Spleen (tissue), 11 donors: ENCODE measurements around the gene CELF3. TPM values are rescaled to one million over a fixed set of nuclear protein-coding genes. Genes with fewer than 3 reads are reported as not detected.
A peak's percentile ranks its signal among the peaks of the same experiment; 100 is the strongest.
"Not testable (repeated sequence)": the region's sequence is repeated elsewhere in the genome, so short reads cannot be mapped to it uniquely, and the experiment has no call there.

Experiments
- DNase-seq: peaks from one replicate; pipeline ENCODE4 v3.0.0-alpha.2; 2020
- H3K27ac ChIP-seq, 8 donors: fragments of 200-600 bp; sonication (generic) in 7 of 8; 1 replicate in 4 of 8; 2 replicates in 4 of 8; pipeline versions ENCODE4 v1.5.0 to v1.8.0; 2016 to 2021; ENCODE audit warnings: inconsistent platforms in 4 of 8, mild to moderate bottlenecking in 4 of 8, moderate library complexity in 1 of 8
- H3K27me3 ChIP-seq, 7 donors: fragments of 200-600 bp; sonication (generic) in 6 of 7; replicated peaks in 1 of 7; 1 replicate in 4 of 7; 2 replicates in 3 of 7; pipeline versions ENCODE4 v1.5.0 to v1.8.0; 2016 to 2021; ENCODE audit warnings: inconsistent platforms in 3 of 7, mild to moderate bottlenecking in 1 of 7
- H3K36me3 ChIP-seq, 6 donors: fragments of 200-600 bp; sonication (generic) in 5 of 6; 1 replicate in 4 of 6; 2 replicates in 2 of 6; pipeline versions ENCODE4 v1.5.0 to v1.8.0; 2016 to 2021; ENCODE audit warnings: inconsistent platforms in 2 of 6
- H3K4me1 ChIP-seq, 6 donors: fragments of 200-600 bp; sonication (generic) in 5 of 6; 1 replicate in 3 of 6; 2 replicates in 3 of 6; pipeline versions ENCODE4 v1.5.0 to v1.8.0; 2016 to 2021; ENCODE audit warnings: inconsistent platforms in 3 of 6
- H3K4me3 ChIP-seq, 8 donors: fragments of 200-600 bp; sonication (generic) in 7 of 8; 1 replicate in 4 of 8; 2 replicates in 4 of 8; pipeline versions ENCODE4 v1.5.0 to v1.8.0; 2016 to 2021; ENCODE audit warnings: inconsistent platforms in 4 of 8, mild to moderate bottlenecking in 4 of 8, moderate library complexity in 2 of 8
- H3K9me3 ChIP-seq, 8 donors: fragments of 200-600 bp; sonication (generic) in 7 of 8; 1 replicate in 4 of 8; 2 replicates in 4 of 8; pipeline versions ENCODE4 v1.5.0 to v1.8.0; 2016 to 2021; ENCODE audit warnings: inconsistent platforms in 4 of 8
- CTCF ChIP-seq, 11 experiments: fragments of 200-600 bp in 7 of 11; fragments of 450-650 bp in 4 of 11; sonication (generic) in 4 of 11; IDR thresholded peaks in 8 of 11; conservative IDR thresholded peaks in 3 of 11; 1 replicate in 7 of 11; 2 replicates in 4 of 11; pipeline versions ENCODE4 v1.4.0 to v1.8.0; 2016 to 2021; ENCODE audit warnings: antibody characterized with exemption in 11 of 11, inconsistent platforms in 4 of 11, mild to moderate bottlenecking in 1 of 11
- POLR2A ChIP-seq, 3 donors: fragments of 450-650 bp; IDR thresholded peaks; one replicate each; pipeline ENCODE4 v1.5.1; 2017; ENCODE audit warnings: antibody characterized with exemption in 3 of 3, mild to moderate bottlenecking in 1 of 3
- POLR2AphosphoS5 ChIP-seq, 3 donors: sonication (generic); formaldehyde crosslinking; IDR thresholded peaks; one replicate each; pipeline ENCODE4 v1.5.1; 2017; ENCODE audit warnings: antibody characterized with exemption in 3 of 3
- WGBS, 5 donors: extraction: QIAGEN DNeasy Blood & Tissue Kit in 3 of 5; methylation state at CpG; one replicate each; pipeline versions ENCODE4 v1.1.5 to v1.1.7; 2013 to 2018; 5-methylcytosine and 5-hydroxymethylcytosine counted together
- intact Hi-C: fragments of 100-400 bp; cut with DNase I; formaldehyde crosslinking; loops from one replicate; pipeline ENCODE4 v1.15.0; 2023; ENCODE audit warnings: low total_unique reads
- polyA plus RNA-seq, 3 donors: library from polyadenylated mRNA; stranded (reverse); fragments of 200-250 nt; gene quantifications; one replicate each; pipeline ENCODE4 v1.2.1, GENCODE V29; 2013
- total RNA-seq, 7 donors: library from RNA; depleted of rRNA in 3 of 7; stranded (reverse); fragments of >200 nt in 3 of 7; fragmentation: NEBNext Ultra II Directional in 4 of 7; extraction: Animal tissue kit (Norgen Biotek cat#: 25700) in 4 of 7; gene quantifications; one replicate each; pipeline versions ENCODE4 v1.1.0 to v1.2.1, GENCODE V29; 2016 to 2021
- donor health status: healthy with polysubstance abuse.
- donor health status: DM: no; HTN: no; CAD: no; lungs with moderate emphysema.
- donor health status: DM: no; HTN: no; CAD: no.
- donor health status: Bipolar disorder and iron deficiency.
- donor health status: healthy.
- donor health status: DM: no; HTN: no; CAD: no.
- donor health status: DM: yes; HTN: yes; CAD: no.

Gene CELF3
- total and polyA plus RNA-seq, 10 donors = 0.02 to 0.40 TPM; not detected in 8

- H3K4me1 ChIP-seq = no peaks in the 10 kb centered on the region
- no peak for DNase-seq
- no peak for TF ChIP-seq POLR2AphosphoS5 (IDR thresholded peaks at IDR 0.05)
- TF ChIP-seq POLR2A (IDR thresholded peaks at IDR 0.05) = no peak
- no peak for TF ChIP-seq CTCF (IDR thresholded peaks at IDR 0.05 in 8 of 11, conservative IDR thresholded peaks at IDR 0.05 in 3 of 11)
- no peaks in the 10 kb centered on the region for H3K27me3 ChIP-seq
- intact Hi-C loops = no loop called here
- H3K4me3 ChIP-seq = no peak overlapping the region
- WGBS, 5 donors = 79 to 93% (median 83%) methylated on average over 1 of the region's 1 CpG
- H3K9me3 ChIP-seq = peaks cover 0 to 4% (median 0%) of the 10 kb centered on the region in 8 donors
- H3K27ac ChIP-seq = no peak overlapping the region
- H3K36me3 ChIP-seq = peaks cover 0 to 67% (median 26%) of the 10 kb centered on the region in 6 donors
These were observed 43.2 kb downstream of the CELF3 start for GRCh38 chr1:151673407-151673806.

- peak overlapping the region in 1 of 8 donors; percentile 16 for H3K27ac ChIP-seq
- H3K27me3 ChIP-seq, DNase-seq, H3K4me3 ChIP-seq, H3K9me3 ChIP-seq, intact Hi-C loops: not testable (repeated sequence)
- H3K36me3 ChIP-seq = peaks cover 0 to 75% (median 25%) of the 10 kb centered on the region in 6 donors
- 78 to 92% (median 78%) methylated on average over 2 of the region's 2 CpGs for WGBS, 5 donors
- H3K4me1 ChIP-seq = peaks cover 0 to 15% (median 0%) of the 10 kb centered on the region in 6 donors
These were observed 46.4 kb downstream of the CELF3 start for GRCh38 chr1:151670036-151670675.

- Histone ChIP-seq H3K4me1 (peaks cover 0 to 15% (median 0%) of the 10 kb centered on the region in 6 donors), H3K4me3 (no peak overlapping the region), H3K9me3 (peaks cover 0 to 4% (median 0%) of the 10 kb centered on the region in 8 donors), H3K27me3 (no peaks in the 10 kb centered on the region), H3K27ac (no peak overlapping the region), H3K36me3 (peaks cover 0 to 72% (median 20%) of the 10 kb centered on the region in 6 donors)
- TF ChIP-seq POLR2A (IDR thresholded peaks at IDR 0.05) (no peak), CTCF (IDR thresholded peaks at IDR 0.05 in 8 of 11, conservative IDR thresholded peaks at IDR 0.05 in 3 of 11) (no peak), POLR2AphosphoS5 (IDR thresholded peaks at IDR 0.05) (no peak)
- WGBS, 5 donors = 82 to 96% (median 87%) methylated on average over 3 of the region's 3 CpGs
- no peak for DNase-seq
- intact Hi-C loops = no loop called here
These were observed 48.5 kb downstream of the CELF3 start for GRCh38 chr1:151668090-151668489.

GRCh38 chr1:151661751-151662150 is 54.9 kb downstream of the CELF3 start:
- 19 to 36% (median 27%) methylated on average over 6 of the region's 6 CpGs for WGBS, 5 donors
- DNase-seq = no peak
- peak overlapping the region in 1 of 8 donors; percentile 30 for H3K4me3 ChIP-seq
- TF ChIP-seq CTCF (IDR thresholded peaks at IDR 0.05 in 8 of 11, conservative IDR thresholded peaks at IDR 0.05 in 3 of 11) = no peak
- no peak for TF ChIP-seq POLR2AphosphoS5 (IDR thresholded peaks at IDR 0.05)
- peak overlapping the region in 7 of 8 donors; percentile 58 to 85 (median 73) for H3K27ac ChIP-seq
- peaks cover 0 to 80% (median 34%) of the 10 kb centered on the region in 6 donors for H3K36me3 ChIP-seq
- H3K27me3 ChIP-seq = no peaks in the 10 kb centered on the region
- H3K4me1 ChIP-seq = peaks cover 0 to 40% (median 10%) of the 10 kb centered on the region in 6 donors
- no peaks in the 10 kb centered on the region for H3K9me3 ChIP-seq
- intact Hi-C loops = no loop called here
